GM12878 (cell line): ENCODE results near the gene ATL2.

Experiments
- MYC ChIP-seq: IDR thresholded peaks from 2 replicates; pipeline ENCODE4 v1.6.1; 2011; ENCODE audit warnings: mild to moderate bottlenecking, low read length, moderate library complexity, inconsistent platforms; ENCODE audit not compliant: insufficient read depth, insufficient replicate concordance, insufficient read length, severe bottlenecking
- POLR2A ChIP-seq: IDR thresholded peaks from 2 replicates; pipeline ENCODE4 v1.6.1; 2011; ENCODE audit warnings: low read depth, mild to moderate bottlenecking, low read length

- no peak for TF ChIP-seq POLR2A
- TF ChIP-seq MYC, result no peak
These were observed 9.7 kb upstream of the ATL2 start for GRCh38 chr2:38386821-38387220.
